WTC11 (cell line): ENCODE results near the gene WNT3.

Source experiments
- TCF7 ChIP-seq: sonication (generic); formaldehyde crosslinking; IDR thresholded peaks from 2 replicates; pipeline ENCODE4 v1.8.0; 2022; ENCODE audit warnings: mild to moderate bottlenecking, low read depth, missing genetic modification reagents, moderate library complexity
- TEAD4 ChIP-seq: sonication (generic); formaldehyde crosslinking; IDR thresholded peaks from 2 replicates; pipeline ENCODE4 v1.8.0; 2022; ENCODE audit warnings: mild to moderate bottlenecking, missing genetic modification reagents
- TP53 ChIP-seq: sonication (generic); formaldehyde crosslinking; IDR thresholded peaks from 2 replicates; pipeline ENCODE4 v1.8.1; 2023; ENCODE audit warnings: mild to moderate bottlenecking, missing genetic modification reagents
- TF ChIP-seq, protein P1 (sequence below): fragments of 200-600 bp; IDR thresholded peaks from 2 replicates; pipeline ENCODE4 v1.8.0; 2022; ENCODE audit warnings: antibody characterized with exemption
- TF ChIP-seq, protein P2 (sequence below): sonication (generic); formaldehyde crosslinking; IDR thresholded peaks from 2 replicates; pipeline ENCODE4 v1.8.1; 2022; ENCODE audit warnings: low read depth, missing genetic modification reagents, borderline replicate concordance
- TF ChIP-seq, protein P3 (sequence below): sonication (generic); formaldehyde crosslinking; IDR thresholded peaks from 2 replicates; pipeline ENCODE4 v1.8.1; 2023; ENCODE audit warnings: mild to moderate bottlenecking, missing genetic modification reagents
- TF ChIP-seq, protein P4 (sequence below): sonication (generic); formaldehyde crosslinking; IDR thresholded peaks from 2 replicates; pipeline ENCODE4 v1.8.0; 2022; ENCODE audit warnings: mild to moderate bottlenecking, missing genetic modification reagents

GRCh38 chr17:46818316-46818928 is at the start of gene WNT3:
- TF ChIP-seq, protein P1, sequence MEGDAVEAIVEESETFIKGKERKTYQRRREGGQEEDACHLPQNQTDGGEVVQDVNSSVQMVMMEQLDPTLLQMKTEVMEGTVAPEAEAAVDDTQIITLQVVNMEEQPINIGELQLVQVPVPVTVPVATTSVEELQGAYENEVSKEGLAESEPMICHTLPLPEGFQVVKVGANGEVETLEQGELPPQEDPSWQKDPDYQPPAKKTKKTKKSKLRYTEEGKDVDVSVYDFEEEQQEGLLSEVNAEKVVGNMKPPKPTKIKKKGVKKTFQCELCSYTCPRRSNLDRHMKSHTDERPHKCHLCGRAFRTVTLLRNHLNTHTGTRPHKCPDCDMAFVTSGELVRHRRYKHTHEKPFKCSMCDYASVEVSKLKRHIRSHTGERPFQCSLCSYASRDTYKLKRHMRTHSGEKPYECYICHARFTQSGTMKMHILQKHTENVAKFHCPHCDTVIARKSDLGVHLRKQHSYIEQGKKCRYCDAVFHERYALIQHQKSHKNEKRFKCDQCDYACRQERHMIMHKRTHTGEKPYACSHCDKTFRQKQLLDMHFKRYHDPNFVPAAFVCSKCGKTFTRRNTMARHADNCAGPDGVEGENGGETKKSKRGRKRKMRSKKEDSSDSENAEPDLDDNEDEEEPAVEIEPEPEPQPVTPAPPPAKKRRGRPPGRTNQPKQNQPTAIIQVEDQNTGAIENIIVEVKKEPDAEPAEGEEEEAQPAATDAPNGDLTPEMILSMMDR, result no peak
- TF ChIP-seq, protein P2, sequence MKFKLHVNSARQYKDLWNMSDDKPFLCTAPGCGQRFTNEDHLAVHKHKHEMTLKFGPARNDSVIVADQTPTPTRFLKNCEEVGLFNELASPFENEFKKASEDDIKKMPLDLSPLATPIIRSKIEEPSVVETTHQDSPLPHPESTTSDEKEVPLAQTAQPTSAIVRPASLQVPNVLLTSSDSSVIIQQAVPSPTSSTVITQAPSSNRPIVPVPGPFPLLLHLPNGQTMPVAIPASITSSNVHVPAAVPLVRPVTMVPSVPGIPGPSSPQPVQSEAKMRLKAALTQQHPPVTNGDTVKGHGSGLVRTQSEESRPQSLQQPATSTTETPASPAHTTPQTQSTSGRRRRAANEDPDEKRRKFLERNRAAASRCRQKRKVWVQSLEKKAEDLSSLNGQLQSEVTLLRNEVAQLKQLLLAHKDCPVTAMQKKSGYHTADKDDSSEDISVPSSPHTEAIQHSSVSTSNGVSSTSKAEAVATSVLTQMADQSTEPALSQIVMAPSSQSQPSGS, result no peak
- TF ChIP-seq, protein P3, sequence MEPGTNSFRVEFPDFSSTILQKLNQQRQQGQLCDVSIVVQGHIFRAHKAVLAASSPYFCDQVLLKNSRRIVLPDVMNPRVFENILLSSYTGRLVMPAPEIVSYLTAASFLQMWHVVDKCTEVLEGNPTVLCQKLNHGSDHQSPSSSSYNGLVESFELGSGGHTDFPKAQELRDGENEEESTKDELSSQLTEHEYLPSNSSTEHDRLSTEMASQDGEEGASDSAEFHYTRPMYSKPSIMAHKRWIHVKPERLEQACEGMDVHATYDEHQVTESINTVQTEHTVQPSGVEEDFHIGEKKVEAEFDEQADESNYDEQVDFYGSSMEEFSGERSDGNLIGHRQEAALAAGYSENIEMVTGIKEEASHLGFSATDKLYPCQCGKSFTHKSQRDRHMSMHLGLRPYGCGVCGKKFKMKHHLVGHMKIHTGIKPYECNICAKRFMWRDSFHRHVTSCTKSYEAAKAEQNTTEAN (CRISPR knock-in tag), result no peak
- TF ChIP-seq TEAD4 (CRISPR knock-in tag) (no peak), TP53 (CRISPR knock-in tag) (no peak), TCF7 (no peak)
- TF ChIP-seq, protein P4, sequence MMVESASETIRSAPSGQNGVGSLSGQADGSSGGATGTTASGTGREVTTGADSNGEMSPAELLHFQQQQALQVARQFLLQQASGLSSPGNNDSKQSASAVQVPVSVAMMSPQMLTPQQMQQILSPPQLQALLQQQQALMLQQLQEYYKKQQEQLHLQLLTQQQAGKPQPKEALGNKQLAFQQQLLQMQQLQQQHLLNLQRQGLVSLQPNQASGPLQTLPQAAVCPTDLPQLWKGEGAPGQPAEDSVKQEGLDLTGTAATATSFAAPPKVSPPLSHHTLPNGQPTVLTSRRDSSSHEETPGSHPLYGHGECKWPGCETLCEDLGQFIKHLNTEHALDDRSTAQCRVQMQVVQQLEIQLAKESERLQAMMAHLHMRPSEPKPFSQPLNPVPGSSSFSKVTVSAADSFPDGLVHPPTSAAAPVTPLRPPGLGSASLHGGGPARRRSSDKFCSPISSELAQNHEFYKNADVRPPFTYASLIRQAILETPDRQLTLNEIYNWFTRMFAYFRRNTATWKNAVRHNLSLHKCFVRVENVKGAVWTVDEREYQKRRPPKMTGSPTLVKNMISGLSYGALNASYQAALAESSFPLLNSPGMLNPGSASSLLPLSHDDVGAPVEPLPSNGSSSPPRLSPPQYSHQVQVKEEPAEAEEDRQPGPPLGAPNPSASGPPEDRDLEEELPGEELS, result no peak
